Measurements from ENCODE around the gene TTYH3.

TTYH3 gene

GRCh38 chr7:2708547-2709310, 76.9 kb downstream of the TTYH3 start:
- no peak for DNase-seq (ENCODE audit: low read depth)

DNA sequence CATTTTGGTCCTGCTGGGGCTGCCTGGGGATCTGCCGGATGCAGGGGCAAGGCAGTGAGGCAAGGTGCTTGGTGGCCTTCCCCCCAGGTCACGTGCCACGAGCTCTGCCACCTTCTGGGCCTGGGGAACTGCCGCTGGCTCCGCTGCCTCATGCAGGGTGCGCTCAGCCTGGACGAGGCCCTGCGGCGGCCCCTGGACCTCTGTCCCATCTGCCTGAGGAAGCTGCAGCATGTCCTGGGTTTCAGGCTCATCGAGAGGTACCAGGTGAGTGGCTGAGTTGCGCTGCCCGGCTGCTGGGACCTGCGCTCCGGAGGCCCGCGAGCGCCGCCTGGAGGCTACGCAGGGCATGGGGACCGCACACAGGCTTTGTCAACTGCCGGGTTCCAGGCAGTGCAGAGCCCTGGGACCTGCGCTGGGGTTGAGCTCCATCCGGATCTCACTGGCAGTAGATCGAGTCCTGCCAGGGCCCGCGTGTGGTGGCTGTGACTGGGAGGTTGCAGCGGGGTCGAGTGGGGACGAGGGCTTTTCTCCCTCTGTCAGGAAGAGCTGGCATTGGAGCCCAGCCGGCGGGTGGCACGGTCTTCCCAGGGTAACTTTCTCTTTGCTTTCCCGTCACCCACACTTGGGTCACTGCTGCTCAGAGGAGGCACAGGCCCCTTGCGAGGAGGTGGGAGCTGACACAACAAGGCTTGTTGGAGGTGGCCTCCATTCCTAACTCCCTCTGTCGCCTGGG, 77.9 kb downstream of the TTYH3 start:
- DNase-seq (ENCODE audit: low read depth): no peak

GRCh38 chr7:2710286-2710655, 78.5 kb downstream of the TTYH3 start:
- DNase-seq (ENCODE audit: low read depth): no peak

DNA sequence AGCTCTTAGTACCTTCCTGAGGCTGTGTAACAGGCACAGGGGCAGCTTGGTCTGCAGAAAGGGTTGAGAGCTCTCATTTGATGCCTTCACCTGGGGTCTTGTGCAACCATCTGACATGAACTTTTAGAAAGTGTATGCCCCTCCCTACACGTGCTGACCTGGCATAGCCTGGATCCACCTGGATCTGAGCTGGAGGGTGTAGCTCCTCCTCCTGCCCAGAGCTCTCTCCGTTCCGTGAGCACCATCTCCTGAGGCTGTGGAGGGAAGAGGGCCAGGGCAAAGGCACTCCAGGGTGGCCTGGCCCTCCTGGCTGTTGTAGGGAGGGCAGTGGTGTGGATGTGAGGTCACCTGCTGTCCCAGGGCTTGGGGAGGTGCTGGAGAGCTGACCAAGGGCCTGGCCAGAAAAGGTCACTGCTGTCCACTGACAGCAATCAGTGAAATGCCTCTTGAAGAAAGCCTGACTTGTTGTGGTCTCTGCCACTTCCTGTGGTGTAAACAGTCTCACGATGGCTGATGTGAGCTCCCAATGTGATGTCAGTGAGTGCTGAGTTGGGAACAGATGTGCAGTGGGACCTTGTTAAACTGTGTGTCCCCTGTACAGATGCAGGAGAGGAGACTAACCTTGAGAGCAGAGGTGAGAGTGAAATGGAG, 79.2 kb downstream of the TTYH3 start:
- DNase-seq (ENCODE audit: low read depth): no peak

- no peak for DNase-seq (ENCODE audit: low read depth)
These were observed 80.3 kb downstream of the TTYH3 start for GRCh38 chr7:2711895-2712675.

DNA sequence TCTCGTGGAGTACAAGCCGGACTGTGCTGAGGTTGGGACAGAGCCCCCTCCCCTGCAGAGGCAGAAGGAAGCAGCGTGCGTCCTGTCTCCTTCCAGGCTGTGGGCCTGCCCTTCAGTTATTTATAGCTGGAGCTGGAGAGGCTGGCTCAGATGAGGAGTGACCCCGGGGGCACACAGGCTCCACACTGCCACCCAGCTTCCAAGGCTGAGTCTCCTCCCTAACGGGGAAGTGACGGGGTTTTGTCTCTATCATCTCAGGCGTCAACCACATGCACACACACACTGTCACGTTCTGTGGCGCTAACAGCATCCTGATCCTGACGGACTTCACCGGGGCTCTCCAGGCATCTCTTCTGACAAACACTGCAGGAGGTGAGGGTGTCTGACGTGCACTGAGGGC, 81.6 kb downstream of the TTYH3 start:
- no peak for DNase-seq (ENCODE audit: low read depth)

GRCh38 chr7:2713978-2714377, 82.2 kb downstream of the TTYH3 start:
- no peak for DNase-seq (ENCODE audit: low read depth)
